NCI-H2107 (cell line): Measurements from ENCODE around the gene SINHCAF.

Experiments used
- DNase-seq: peaks from one replicate; lab custom pipeline; 2025; lab: John Stamatoyannopoulos, UW

SINHCAF gene

DNA sequence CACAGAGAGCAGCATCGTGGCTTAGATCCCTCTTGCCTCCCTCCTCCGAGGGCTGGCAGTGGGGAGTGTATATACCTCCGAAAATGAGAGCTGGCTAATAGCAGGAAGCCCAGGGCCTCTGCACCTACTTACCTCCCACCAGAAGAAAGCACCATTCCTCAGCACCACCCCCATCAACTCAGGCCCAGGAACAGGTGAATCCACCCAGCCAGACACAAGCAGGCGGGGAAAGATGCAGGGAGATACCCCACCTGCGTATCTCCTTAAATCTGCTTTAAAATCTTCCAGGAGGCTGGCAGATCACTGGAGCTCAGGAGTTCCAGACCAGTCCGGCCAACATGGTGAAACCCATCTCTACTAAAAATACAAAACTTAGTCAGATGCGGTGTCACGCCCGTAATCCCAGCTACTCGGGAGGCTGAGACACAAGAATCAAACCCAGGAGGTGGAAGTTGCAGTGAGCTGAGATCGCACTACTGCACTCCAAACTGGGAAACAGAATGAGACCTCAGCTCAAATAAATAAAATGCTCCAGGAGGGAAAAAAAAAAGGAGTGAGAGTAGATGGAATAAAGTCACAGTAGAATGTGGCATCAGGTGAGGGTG lies 93.5 kb downstream of the SINHCAF start:
- DNase-seq: no peak

- DNase-seq: no peak
Observed at GRCh38 chr12:31231611-31232360, 94.2 kb downstream of the SINHCAF start.
